HG03521 (cell line): ENCODE data around the gene TBC1D25.

ENCODE experiments used
- ATAC-seq: cut with Tn5 transposase; IDR thresholded peaks from one replicate; pipeline ENCODE4 v1.9.1; 2021; ENCODE audit warnings: mild to moderate bottlenecking, moderate library complexity; ENCODE audit not compliant: unreplicated experiment

TBC1D25 gene

GRCh38 chrX:48599341-48599740 is 59.8 kb downstream of the TBC1D25 start:
- no peak for ATAC-seq

GRCh38 chrX:48600226-48600625 is 60.7 kb downstream of the TBC1D25 start:
- ATAC-seq = no peak

DNA sequence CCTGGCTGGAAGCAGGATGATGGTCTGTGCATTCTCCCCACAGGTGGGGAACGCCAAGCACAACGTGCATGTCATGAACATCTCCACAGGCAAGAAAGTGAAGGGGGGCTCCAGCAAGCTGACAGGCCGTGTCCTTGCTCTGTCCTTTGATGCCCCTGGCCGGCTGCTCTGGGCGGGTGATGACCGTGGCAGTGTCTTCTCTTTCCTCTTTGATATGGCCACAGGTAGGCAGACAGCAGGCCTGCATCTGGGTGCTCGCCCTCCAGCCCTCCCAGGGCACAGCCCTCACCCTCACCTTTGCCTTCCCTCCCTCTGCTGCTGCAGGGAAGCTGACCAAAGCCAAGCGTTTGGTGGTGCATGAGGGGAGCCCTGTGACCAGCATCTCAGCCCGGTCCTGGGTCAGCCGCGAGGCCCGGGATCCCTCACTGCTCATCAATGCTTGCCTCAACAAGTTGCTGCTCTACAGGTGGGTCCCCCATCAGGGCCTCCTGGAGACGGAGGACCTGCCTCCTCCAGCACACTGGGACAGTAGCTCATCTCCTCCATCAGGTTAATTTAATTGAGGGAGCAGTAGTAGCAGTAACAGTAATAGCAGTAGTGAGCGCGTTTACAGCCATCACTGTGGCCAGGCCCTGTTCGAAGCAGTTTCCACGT is 62.4 kb downstream of the TBC1D25 start:
- no peak for ATAC-seq

DNA sequence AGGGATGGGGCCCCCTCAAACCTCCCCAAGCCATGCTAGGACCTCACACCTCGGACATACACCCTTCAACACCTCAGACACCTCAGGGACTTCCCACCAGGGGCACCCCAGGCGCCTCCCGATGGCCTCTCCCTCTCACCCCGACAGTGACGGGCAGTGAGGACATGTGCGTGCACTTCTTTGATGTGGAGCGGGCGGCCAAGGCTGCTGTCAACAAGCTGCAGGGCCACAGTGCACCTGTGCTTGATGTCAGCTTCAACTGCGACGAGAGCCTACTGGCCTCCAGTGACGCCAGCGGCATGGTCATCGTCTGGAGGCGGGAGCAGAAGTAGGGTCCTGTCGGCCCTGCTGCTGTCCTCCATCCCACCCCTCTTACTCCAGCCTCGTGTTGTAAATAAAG is 65.2 kb downstream of the TBC1D25 start:
- ATAC-seq = no peak

- no peak for ATAC-seq
These were observed 66.6 kb downstream of the TBC1D25 start for GRCh38 chrX:48606091-48606490.

DNA sequence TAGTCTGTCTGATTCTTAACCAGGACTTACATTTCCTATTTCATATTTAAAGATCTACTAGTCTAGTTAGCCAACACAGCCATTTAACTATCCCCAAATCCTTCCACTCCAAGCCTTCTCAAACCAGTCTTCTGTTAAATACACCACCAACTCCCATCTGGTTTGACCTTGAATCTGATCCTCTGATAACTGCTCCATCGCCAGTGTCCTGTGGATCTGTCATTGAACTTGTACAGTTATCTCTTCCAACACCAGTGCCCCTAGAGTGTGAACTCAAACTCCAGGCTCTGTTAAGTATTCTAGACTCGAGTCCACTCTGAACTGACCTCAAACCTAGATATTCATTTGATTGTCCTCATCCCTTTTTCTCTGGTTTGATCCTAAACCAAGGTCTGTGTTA is 72.2 kb downstream of the TBC1D25 start:
- ATAC-seq = no peak
